Suprapubic skin (tissue), 4 donors: ENCODE data around the gene CASKIN1.

ENCODE experiments used
- EP300 ChIP-seq: sonication (generic); formaldehyde crosslinking; IDR thresholded peaks from one replicate; pipeline ENCODE4 v1.6.1; 2017; ENCODE audit warnings: antibody characterized with exemption
- POLR2A ChIP-seq, 2 donors: fragments of 450-650 bp; IDR thresholded peaks; one replicate each; pipeline ENCODE4 v1.6.1; 2017; ENCODE audit warnings: antibody characterized with exemption in 2 of 2, mild to moderate bottlenecking in 2 of 2, moderate library complexity in 2 of 2
- POLR2AphosphoS5 ChIP-seq, 3 donors: sonication (generic); formaldehyde crosslinking; IDR thresholded peaks; one replicate each; pipeline ENCODE4 v1.6.1; 2017; ENCODE audit warnings: antibody characterized with exemption in 3 of 3
- TF ChIP-seq, protein P1 (sequence below), 2 donors: fragments of 200-600 bp in 1 of 2; fragments of 450-650 bp in 1 of 2; sonication (generic) in 1 of 2; IDR thresholded peaks; one replicate each; pipeline ENCODE4 v1.5.1; 2016 to 2019; ENCODE audit warnings: antibody characterized with exemption in 2 of 2, mild to moderate bottlenecking in 1 of 2, moderate library complexity in 1 of 2

DNA sequence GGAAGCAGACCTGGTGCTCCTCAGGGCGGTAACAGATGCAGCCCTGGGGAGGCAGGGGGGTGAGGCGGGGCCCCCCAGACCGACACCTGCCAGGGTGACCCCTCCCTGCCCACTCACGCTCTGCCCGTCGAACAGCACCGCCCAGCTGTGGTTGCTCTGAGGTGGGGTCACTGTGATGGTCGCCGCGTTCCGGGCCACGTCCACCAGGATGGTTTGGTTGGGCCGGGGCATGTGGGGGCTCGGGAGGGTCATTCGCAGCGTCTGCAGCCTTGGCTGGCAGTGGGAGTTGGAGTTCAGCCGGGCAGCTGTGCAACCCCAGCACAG is 13.6 kb upstream of the CASKIN1 start:
- TF ChIP-seq, protein P1, sequence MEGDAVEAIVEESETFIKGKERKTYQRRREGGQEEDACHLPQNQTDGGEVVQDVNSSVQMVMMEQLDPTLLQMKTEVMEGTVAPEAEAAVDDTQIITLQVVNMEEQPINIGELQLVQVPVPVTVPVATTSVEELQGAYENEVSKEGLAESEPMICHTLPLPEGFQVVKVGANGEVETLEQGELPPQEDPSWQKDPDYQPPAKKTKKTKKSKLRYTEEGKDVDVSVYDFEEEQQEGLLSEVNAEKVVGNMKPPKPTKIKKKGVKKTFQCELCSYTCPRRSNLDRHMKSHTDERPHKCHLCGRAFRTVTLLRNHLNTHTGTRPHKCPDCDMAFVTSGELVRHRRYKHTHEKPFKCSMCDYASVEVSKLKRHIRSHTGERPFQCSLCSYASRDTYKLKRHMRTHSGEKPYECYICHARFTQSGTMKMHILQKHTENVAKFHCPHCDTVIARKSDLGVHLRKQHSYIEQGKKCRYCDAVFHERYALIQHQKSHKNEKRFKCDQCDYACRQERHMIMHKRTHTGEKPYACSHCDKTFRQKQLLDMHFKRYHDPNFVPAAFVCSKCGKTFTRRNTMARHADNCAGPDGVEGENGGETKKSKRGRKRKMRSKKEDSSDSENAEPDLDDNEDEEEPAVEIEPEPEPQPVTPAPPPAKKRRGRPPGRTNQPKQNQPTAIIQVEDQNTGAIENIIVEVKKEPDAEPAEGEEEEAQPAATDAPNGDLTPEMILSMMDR (IDR thresholded peaks at IDR 0.05): no peak
- TF ChIP-seq POLR2A (IDR thresholded peaks at IDR 0.05) (no peak), EP300 (no peak), POLR2AphosphoS5 (IDR thresholded peaks at IDR 0.05) (no peak)
